SKM-1 treated with dmso at 0.1 percent for 144 hours (cell line): ENCODE data around the gene PRKAB2.
A peak's percentile ranks its signal among the peaks of the same experiment; 100 is the strongest.
"Not testable (repeated sequence)": the region's sequence is repeated elsewhere in the genome, so short reads cannot be mapped to it uniquely, and the experiment has no call there.

ENCODE experiments used
- DNase-seq: peaks from one replicate; lab custom pipeline; 2025; ENCODE audit not compliant: unreplicated experiment; lab: John Stamatoyannopoulos, UW

The PRKAB2 gene

DNA sequence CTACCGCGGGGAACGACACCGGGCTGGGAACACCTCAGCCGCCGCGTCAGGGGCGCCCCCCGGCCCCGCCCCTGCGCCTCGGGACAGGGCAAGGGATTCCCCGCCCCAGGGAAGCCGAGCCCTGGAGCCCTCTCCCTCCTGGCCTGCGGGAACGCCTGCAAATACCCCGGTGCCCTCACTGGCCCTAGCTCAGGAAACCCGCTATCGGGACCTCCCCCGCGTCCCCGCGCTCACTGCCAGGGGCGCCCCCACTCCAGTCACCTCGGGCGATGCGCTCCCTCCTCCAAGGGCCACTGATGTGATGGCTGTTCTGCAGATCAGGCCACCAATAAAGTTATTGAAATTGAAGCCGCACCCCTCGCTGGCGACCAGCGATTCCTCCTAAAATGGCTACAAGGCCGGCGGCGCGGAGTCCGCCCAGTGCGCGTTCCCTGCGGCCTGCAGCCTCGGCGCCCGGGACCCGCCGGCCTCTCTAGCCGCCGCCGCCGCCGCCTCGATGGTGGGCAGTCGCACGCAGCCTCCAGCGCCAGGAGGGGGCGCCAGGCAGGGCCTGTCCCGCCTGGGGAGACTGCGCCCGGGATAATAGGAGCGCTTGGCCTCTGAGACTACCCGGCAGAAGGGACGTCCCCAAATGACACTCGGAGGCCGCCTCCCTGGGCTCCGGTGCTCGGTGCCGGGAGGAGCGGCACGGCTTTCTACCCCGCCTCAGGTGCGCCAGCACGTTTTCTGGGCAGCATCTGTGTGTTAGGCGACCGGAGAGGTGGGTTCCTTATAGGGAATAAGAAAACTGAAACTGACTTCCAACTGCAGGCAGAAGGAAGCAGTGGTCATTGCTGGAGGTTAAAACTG, at the start of gene PRKAB2:
TSS of gene PRKAB2 (minus strand) at position 303 of the 849 bp plus-strand sequence. CDS start 326 bp downstream, outside the sequence.
- peak; percentile 95 for DNase-seq

DNA sequence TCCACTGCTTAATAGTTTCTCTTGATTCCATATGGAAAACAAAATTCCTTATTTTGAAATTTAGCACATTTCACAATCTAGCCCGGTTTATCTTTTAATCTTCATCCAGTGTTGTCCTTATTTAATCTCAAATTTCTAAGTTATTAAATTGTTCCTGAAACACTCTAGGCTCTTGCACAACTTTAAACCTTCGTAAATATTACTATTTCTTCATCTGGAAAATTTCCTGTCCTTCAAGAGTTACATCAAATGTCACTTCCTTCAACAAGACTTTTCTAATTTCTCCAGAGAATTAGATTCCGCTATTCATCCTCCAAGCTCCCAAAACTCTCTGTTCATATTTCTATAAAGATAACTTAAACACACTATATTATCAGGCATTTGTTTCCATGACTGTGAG, 46.3 kb upstream of the PRKAB2 start:
- DNase-seq, result no peak

GRCh38 chr1:147217141-147217540, 44.9 kb upstream of the PRKAB2 start:
- DNase-seq, result no peak

GRCh38 chr1:147216124-147216523, 43.9 kb upstream of the PRKAB2 start:
- no peak for DNase-seq

DNA sequence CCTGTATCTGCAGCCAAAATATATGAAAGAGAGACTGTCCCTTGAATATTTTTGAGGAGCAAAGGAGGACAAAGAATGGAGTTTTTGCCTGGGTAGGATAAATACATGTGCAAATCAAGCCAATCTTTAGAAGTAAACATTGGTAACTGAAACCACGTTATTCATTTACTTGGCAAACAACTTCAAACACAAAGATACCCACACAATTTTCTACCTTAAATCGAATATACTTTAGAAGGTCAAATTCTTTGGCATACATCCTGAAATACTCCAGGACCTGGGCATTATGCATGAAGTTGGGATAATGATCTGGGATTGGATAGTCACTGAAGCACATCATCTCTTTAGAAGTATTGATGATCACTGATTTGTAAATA, 43.3 kb upstream of the PRKAB2 start:
- DNase-seq, result no peak

- DNase-seq, result no peak
These were observed 42.7 kb upstream of the PRKAB2 start for GRCh38 chr1:147214842-147215539.

GRCh38 chr1:147214325-147214724, 42.1 kb upstream of the PRKAB2 start:
- DNase-seq, result no peak

GRCh38 chr1:147213271-147213670, 41.0 kb upstream of the PRKAB2 start:
- DNase-seq, result no peak

GRCh38 chr1:147211577-147211976, 39.3 kb upstream of the PRKAB2 start:
- DNase-seq, result no peak

- DNase-seq, result no peak
These were observed 38.7 kb upstream of the PRKAB2 start for GRCh38 chr1:147210987-147211386.

DNA sequence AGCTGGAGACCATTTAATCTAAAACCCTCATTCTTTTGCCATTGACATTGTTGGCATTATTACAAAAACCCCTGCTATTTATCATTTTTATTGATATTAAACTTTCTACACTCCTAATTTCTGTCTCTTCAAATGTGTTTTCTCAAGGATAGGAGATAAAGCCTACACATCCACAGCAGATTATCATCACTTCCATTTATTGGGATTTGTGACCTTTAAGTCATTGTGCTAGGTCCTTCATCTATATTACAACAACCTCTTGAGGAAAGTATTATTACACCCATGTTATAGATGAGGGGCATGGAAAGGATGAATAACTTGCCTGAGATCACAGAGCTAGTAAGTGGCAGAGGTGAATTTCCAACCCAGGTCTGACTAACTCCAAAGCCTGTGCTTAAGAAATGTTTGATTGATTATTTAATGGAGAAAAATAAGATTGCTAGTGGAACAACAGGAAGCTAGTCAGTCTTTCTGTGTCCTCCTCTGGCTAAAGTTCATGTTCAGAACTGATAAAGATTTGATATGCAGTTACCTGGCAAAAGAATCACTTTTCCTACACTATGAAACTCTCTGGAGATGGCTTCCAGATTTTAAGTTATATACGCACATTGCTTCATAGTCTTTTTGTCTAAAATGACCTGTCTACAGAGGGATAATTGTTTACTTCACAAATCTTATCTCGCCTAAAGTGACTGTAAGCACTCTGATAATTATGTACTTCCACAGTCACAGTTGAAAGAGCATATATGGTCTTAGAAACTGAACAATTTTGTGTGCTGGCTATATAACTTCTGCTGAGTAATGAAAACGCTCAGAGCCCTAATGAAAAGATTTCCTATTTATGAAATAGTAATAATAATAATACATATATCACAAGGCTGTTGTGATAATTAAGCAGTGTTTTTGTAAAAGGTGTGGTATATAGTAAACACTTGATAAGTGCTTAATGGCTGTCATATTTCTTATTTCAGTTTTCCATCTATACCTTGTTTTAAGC, 37.9 kb upstream of the PRKAB2 start:
- DNase-seq, result no peak

DNA sequence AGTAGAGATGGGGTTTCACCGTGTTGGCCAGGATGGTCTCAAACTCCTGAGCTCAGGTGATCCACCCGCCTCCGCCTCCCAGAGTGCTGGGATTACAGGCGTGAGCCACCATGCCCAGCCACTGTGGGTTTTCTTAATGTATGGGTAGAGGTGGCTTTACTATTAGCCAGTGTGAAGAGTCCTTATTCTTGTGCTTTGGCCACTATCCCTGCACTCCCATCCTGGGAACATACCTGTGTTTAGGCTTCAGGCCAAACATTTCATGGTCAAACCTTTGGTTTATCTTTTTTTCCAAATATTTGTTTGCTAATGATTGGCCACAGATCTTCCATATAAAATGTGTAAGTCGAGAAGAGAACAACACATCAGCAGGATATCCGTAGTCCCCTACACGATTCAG, 36.3 kb upstream of the PRKAB2 start:
- no peak for DNase-seq

DNA sequence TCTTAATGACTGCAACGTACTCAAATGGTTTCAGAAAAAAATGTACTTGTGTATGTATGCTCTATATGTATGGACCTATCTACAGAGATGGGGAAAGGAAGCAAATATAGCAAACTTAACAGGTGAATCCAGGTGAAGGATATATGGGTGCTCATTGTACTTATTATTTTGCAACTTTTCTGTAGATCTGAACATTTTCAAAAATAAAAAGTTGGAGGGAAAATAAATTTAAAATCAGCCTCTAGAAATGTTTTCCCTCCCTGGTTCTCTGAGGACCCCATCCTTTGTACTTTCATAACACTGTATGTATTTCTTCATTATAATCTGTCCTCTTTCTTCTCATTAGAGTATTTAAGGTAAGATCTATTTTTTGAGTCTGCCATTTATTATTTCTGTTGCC, 34.9 kb upstream of the PRKAB2 start:
- no peak for DNase-seq

- DNase-seq, result peak; percentile 59
These were observed 31.8 kb upstream of the PRKAB2 start for GRCh38 chr1:147204080-147204479.

DNA sequence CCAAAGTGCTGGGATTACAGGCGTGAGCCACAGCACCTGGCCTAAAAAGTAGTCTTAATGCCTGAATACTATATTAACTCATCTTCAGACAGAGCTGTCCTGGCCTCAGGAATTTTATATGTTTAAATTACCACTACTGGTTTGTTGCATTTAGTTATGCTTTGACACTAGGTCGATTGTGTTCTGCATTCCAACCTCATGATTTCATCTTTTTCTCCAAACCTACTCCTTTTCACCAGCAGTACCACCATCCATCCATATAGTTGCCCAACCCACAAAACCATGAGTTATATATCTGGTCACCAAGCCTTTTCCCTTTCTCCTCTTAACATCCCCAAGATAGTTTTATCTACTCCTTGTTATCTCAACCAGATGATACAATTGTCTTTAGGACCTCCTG, 30.3 kb upstream of the PRKAB2 start:
- no peak for DNase-seq

- no peak for DNase-seq
These were observed 29.5 kb upstream of the PRKAB2 start for GRCh38 chr1:147201786-147202185.

GRCh38 chr1:147201276-147201675, 29.0 kb upstream of the PRKAB2 start:
- no peak for DNase-seq

- not testable (repeated sequence) for DNase-seq
These were observed 25.1 kb upstream of the PRKAB2 start for GRCh38 chr1:147197324-147197723.

DNA sequence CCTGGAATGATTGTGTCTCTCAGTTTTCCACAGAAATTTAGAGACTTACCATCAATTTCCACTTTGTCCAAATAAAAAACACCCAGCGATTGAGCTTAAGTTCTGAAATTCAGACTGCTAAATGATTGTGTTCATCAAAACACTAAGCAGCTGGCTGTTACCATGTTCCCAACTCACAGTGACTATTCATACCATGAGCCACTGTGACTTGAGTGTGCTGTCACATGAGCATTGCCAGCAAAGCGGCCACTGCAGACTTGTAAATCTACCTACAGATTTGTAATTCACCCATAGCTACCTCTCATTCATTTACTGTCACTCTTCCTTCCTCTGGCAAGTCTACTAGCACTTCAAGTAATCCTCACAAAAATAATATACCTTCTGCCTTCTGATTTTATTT, 17.2 kb upstream of the PRKAB2 start:
- no peak for DNase-seq

DNA sequence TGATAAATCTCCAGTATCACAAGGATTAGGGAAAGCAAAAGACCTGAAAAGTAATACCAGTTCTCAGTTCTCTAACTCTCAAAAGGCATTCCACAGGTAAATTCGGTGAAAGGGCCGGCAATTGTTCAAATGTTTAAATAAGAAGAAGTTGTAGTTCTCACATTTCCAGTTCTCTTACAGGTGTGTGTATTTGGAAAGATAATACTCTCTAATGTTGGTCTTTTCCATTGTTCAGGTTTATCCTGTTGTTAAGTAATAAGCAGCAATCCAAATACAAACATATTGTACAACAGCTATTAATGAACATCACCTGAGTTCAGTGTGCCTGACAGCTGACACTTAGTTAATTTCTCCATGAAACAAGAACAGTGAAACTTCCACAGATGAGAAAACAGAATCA, 13.2 kb upstream of the PRKAB2 start:
- DNase-seq, result no peak
